H1 (cell line): ENCODE measurements around the gene EBLN2. TPM values are rescaled to one million over a fixed set of nuclear protein-coding genes. Genes with fewer than 3 reads are reported as not detected.

Experiments used
- CTCF ChIA-PET: fragments of 300-600 bp; sonication (Branson Sonifier 250); formaldehyde crosslinking; loops from one replicate; lab custom pipeline; 2021; ENCODE audit not compliant: partially characterized antibody; lab: Charles Lee
- POLR2A ChIA-PET: fragments of 300-600 bp; sonication (Branson Sonifier 250); formaldehyde crosslinking; loops from one replicate; lab custom pipeline; 2021; ENCODE audit warnings: inconsistent platforms; ENCODE audit not compliant: partially characterized antibody; lab: Charles Lee
- DNase-seq, 2 experiments: peaks; one replicate each; pipeline versions ENCODE4 v3.0.0 to v3.0.0-alpha.2; 2010 to 2022; ENCODE audit warnings: low spot score in 2 of 2, low read depth in 1 of 2, mixed read lengths in 1 of 2
- FAIRE-seq: peaks from 2 replicates; lab custom pipeline; 2011; peaks lifted over from hg19 to GRCh38; lab: Jason Lieb, UNC
- H2AFZ ChIP-seq: 2 replicates; pipeline ENCODE4 v1.8.1; 2012; ENCODE audit warnings: low read length, inconsistent platforms
- H2AK5ac ChIP-seq: 2 replicates; pipeline ENCODE4 v1.6.1; 2013; ENCODE audit warnings: low read depth, low read length
- H2BK120ac ChIP-seq: replicated peaks from 2 replicates; pipeline ENCODE3; 2013; ENCODE audit warnings: low read depth, low read length, inconsistent platforms
- H2BK12ac ChIP-seq: 2 replicates; pipeline ENCODE4 v1.6.1; 2013; ENCODE audit warnings: low read depth, low read length
- H2BK15ac ChIP-seq: 2 replicates; pipeline ENCODE4 v1.6.1; 2013; ENCODE audit warnings: low read length
- H2BK20ac ChIP-seq: 2 replicates; pipeline ENCODE4 v1.6.1; 2013; ENCODE audit warnings: low read length
- H2BK5ac ChIP-seq: 2 replicates; pipeline ENCODE4 v1.6.1; 2013; ENCODE audit warnings: low read depth, low read length
- H3K14ac ChIP-seq: 2 replicates; pipeline ENCODE4 v1.6.1; 2013; ENCODE audit warnings: inconsistent platforms; ENCODE audit not compliant: insufficient read length
- H3K18ac ChIP-seq: 2 replicates; pipeline ENCODE4 v1.6.1; 2013; ENCODE audit warnings: low read length; ENCODE audit errors: extremely low read depth
- H3K23ac ChIP-seq: 2 replicates; pipeline ENCODE4 v1.6.1; 2013; ENCODE audit warnings: inconsistent platforms; ENCODE audit not compliant: insufficient read length
- H3K23me2 ChIP-seq: 2 replicates; pipeline ENCODE4 v1.6.1; 2013; ENCODE audit warnings: low read depth, low read length
- H3K27ac ChIP-seq: 2 replicates; pipeline ENCODE4 v1.6.1; 2011; ENCODE audit warnings: low read depth, low read length, inconsistent platforms
- H3K27me3 ChIP-seq, 4 experiments: replicated peaks in 1 of 4; 1 replicate in 1 of 4; 2 replicates in 3 of 4; pipeline versions ENCODE4 v1.6.1 to v1.8.1; 2011 to 2013; ENCODE audit warnings: low read length in 3 of 4, mild to moderate bottlenecking in 3 of 4, inconsistent platforms in 2 of 4, mixed read lengths in 2 of 4, moderate library complexity in 1 of 4; ENCODE audit not compliant: control insufficient read depth in 3 of 4, insufficient read depth in 3 of 4; ENCODE audit errors: extremely low read depth in 1 of 4
- H3K36me3 ChIP-seq, 4 experiments: 2 replicates each; pipeline versions ENCODE4 v1.6.1 to v1.8.1; 2011 to 2013; ENCODE audit warnings: mild to moderate bottlenecking in 4 of 4, low read length in 3 of 4, moderate library complexity in 2 of 4, control low read depth in 1 of 4, inconsistent platforms in 1 of 4; ENCODE audit not compliant: insufficient read depth in 4 of 4, control insufficient read depth in 2 of 4
- H3K4ac ChIP-seq: replicated peaks from 2 replicates; pipeline ENCODE3; 2013; ENCODE audit warnings: low read length, low read depth, mixed read lengths, inconsistent platforms; ENCODE audit not compliant: insufficient read length
- H3K4me1 ChIP-seq, 4 experiments: replicated peaks in 1 of 4; 1 replicate in 1 of 4; 2 replicates in 3 of 4; pipeline versions ENCODE4 v1.6.1 to v1.8.1; 2011 to 2013; ENCODE audit warnings: low read length in 3 of 4, inconsistent platforms in 2 of 4, mixed read lengths in 1 of 4; ENCODE audit not compliant: insufficient read depth in 4 of 4, control insufficient read depth in 3 of 4
- H3K4me2 ChIP-seq, 2 experiments: 2 replicates each; pipeline versions ENCODE4 v1.6.1 to v1.8.1; 2011 to 2013; ENCODE audit warnings: low read depth in 2 of 2, low read length in 2 of 2, control low read depth in 1 of 2, inconsistent platforms in 1 of 2, mild to moderate bottlenecking in 1 of 2; ENCODE audit not compliant: insufficient read depth in 1 of 2
- H3K4me3 ChIP-seq, 4 experiments: fragments of 200-600, 300-600 bp in 1 of 4; sonication (generic), shearing (Covaris generic), sonication (Bioruptor Twin) in 1 of 4; 2 replicates each; pipeline versions ENCODE4 v1.5.1 to v1.8.1; 2011 to 2016; ENCODE audit warnings: low read length in 4 of 4, low read depth in 3 of 4, control low read depth in 2 of 4, inconsistent platforms in 2 of 4, mild to moderate bottlenecking in 2 of 4, mixed read lengths in 1 of 4, moderate library complexity in 1 of 4; ENCODE audit not compliant: insufficient read depth in 2 of 4; ENCODE audit errors: extremely low read depth in 1 of 4
- H3K56ac ChIP-seq: replicated peaks from 2 replicates; pipeline ENCODE3; 2013; ENCODE audit warnings: low read depth, mild to moderate bottlenecking, mixed read lengths, low read length, inconsistent platforms; ENCODE audit not compliant: insufficient read length
- H3K79me1 ChIP-seq: 2 replicates; pipeline ENCODE4 v1.6.1; 2013; ENCODE audit warnings: low read depth, low read length, control low read depth
- H3K79me2 ChIP-seq, 2 experiments: 2 replicates each; pipeline versions ENCODE4 v1.6.1 to v1.8.1; 2012 to 2013; ENCODE audit warnings: low read length in 2 of 2, mild to moderate bottlenecking in 2 of 2, inconsistent platforms in 1 of 2; ENCODE audit not compliant: insufficient read depth in 2 of 2, control insufficient read depth in 1 of 2
- H3K9ac ChIP-seq, 4 experiments: replicated peaks in 1 of 4; 1 replicate in 1 of 4; 2 replicates in 3 of 4; pipeline versions ENCODE4 v1.6.1 to v1.8.1; 2011 to 2013; ENCODE audit warnings: low read depth in 3 of 4, low read length in 3 of 4, control low read depth in 2 of 4, mild to moderate bottlenecking in 2 of 4, moderate library complexity in 2 of 4, inconsistent platforms in 1 of 4; ENCODE audit errors: extremely low read depth in 1 of 4
- H3K9me3 ChIP-seq, 2 experiments: 2 replicates each; pipeline versions ENCODE4 v1.6.1 to v1.8.1; 2012 to 2013; ENCODE audit warnings: mild to moderate bottlenecking in 2 of 2, moderate library complexity in 2 of 2, control low read depth in 1 of 2, inconsistent platforms in 1 of 2, low read depth in 1 of 2, low read length in 1 of 2, mixed read lengths in 1 of 2; ENCODE audit not compliant: insufficient read depth in 2 of 2
- H4K20me1 ChIP-seq, 2 experiments: replicated peaks in 1 of 2; 2 replicates each; pipeline versions ENCODE3 to v1.8.1; 2011 to 2013; ENCODE audit warnings: inconsistent platforms in 2 of 2, low read length in 2 of 2, mild to moderate bottlenecking in 1 of 2; ENCODE audit not compliant: insufficient read depth in 2 of 2, control insufficient read depth in 1 of 2
- H4K5ac ChIP-seq: 2 replicates; pipeline ENCODE4 v1.6.1; 2013; ENCODE audit warnings: low read length, low read depth, mixed read lengths, inconsistent platforms; ENCODE audit not compliant: insufficient read length
- H4K8ac ChIP-seq: 2 replicates; pipeline ENCODE4 v1.8.0; 2013; ENCODE audit warnings: mild to moderate bottlenecking, moderate library complexity, low read length, inconsistent platforms; ENCODE audit not compliant: insufficient read depth; ENCODE audit errors: extremely low read depth
- H4K91ac ChIP-seq: replicated peaks from 2 replicates; pipeline ENCODE3; 2013; ENCODE audit warnings: low read length, mixed read lengths, inconsistent platforms; ENCODE audit not compliant: insufficient read length
- CEBPB ChIP-seq: IDR thresholded peaks from 2 replicates; pipeline ENCODE4 v1.6.1; 2012; ENCODE audit warnings: low read depth, low read length
- CREB1 ChIP-seq: IDR thresholded peaks from 2 replicates; pipeline ENCODE4 v1.6.1; 2012; ENCODE audit warnings: inconsistent platforms
- JUND ChIP-seq: IDR thresholded peaks from 2 replicates; pipeline ENCODE4 v1.6.1; 2011; ENCODE audit warnings: mild to moderate bottlenecking, improper control_type of control experiment, low read length
- POU5F1 ChIP-seq: IDR thresholded peaks from 2 replicates; pipeline ENCODE4 v1.6.1; 2011; ENCODE audit warnings: low read depth, mild to moderate bottlenecking, low read length, moderate library complexity
- TBP ChIP-seq: IDR thresholded peaks from 2 replicates; pipeline ENCODE4 v1.6.1; 2011; ENCODE audit warnings: low read depth, low read length, improper control_type of control experiment
- WGBS, 2 experiments: shearing (Covaris generic) in 1 of 2; methylation state at CpG; one replicate each; pipeline versions ENCODE4 v1.1.6 to v1.1.7; 2013 to 2015; ENCODE audit warnings: low lambda C conversion rate in 2 of 2, mixed read lengths in 2 of 2, inconsistent platforms in 1 of 2, low coverage in 1 of 2, missing lambda C conversion rate in 1 of 2; ENCODE audit not compliant: insufficient replicate concordance in 2 of 2, insufficient coverage in 1 of 2, insufficient read length in 1 of 2; ENCODE audit errors: extremely low coverage in 1 of 2, missing lambda C conversion rate in 1 of 2; 5-methylcytosine and 5-hydroxymethylcytosine counted together
- polyA plus RNA-seq, 7 experiments: library from polyadenylated mRNA; depleted of rRNA in 3 of 7; stranded (reverse) in 5 of 7; unstranded in 2 of 7; fragments of >200 nt in 5 of 7; fragments of 200-250 nt in 2 of 7; gene quantifications; 1 replicate in 5 of 7; 2 replicates in 1 of 7; 4 replicates in 1 of 7; pipeline versions ENCODE4 v1.2.1 to v1.2.3, GENCODE V29; 2011 to 2013; ENCODE audit warnings: missing spikeins in 2 of 7, mixed read lengths in 2 of 7
- total RNA-seq: library from RNA; stranded (reverse); fragmentation: NEBNext Ultra II Directional; extraction: Animal tissue kit (Norgen Biotek cat#: 25700); gene quantifications from 2 replicates; pipeline ENCODE4 v1.2.1, GENCODE V29; 2021
- TF ChIP-seq, protein P1 (sequence below): IDR thresholded peaks from 2 replicates; pipeline ENCODE4 v1.6.1; 2012; ENCODE audit warnings: inconsistent platforms

EBLN2 gene
- total and polyA plus RNA-seq, 2 of the 8 experiments (the other 6 are each of a cell fraction or from before 2014, with no cell fraction given): 1.9 to 3.8 TPM

DNA sequence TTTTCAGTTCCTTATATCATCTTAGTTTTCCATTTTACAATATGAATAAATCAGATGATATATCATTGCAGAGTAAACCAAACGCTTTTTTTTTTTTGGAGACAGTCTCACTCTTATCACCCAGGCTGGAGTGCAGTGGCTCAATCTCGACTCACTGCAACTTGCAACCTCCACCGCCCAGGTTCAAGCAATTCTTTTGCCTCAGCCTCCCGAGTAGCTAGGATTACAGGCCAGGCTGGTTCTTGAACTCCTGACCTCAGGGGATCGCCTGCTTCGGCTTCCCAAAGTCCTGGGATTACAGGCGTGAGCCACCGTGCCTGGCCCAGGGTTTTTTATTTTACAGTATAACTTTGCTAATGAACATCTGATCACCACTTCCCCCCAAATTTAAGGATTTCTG, 5.9 kb upstream of the EBLN2 start:
- H3K4me3 ChIP-seq: no peak overlapping the region

More for the DNA sequence above, 5.9 kb upstream of the EBLN2 start:
- Histone ChIP-seq H3K9ac (no peak overlapping the region), H4K20me1 (peaks cover 2 to 5% of the 10 kb centered on the region in 2 experiments), H3K9me3 (no peaks in the 10 kb centered on the region), H3K36me3 (peaks cover 0 to 5% (median 0%) of the 10 kb centered on the region in 4 experiments; a peak in 1 of 8 replicates), H2BK5ac (no peak overlapping the region), H3K4ac (no peak overlapping the region), H2BK20ac (no peak overlapping the region), H2AK5ac (no peak overlapping the region), H2BK120ac (no peak overlapping the region), H4K8ac (no peak overlapping the region), H3K4me2 (no peak overlapping the region), H3K23me2 (no peaks in the 10 kb centered on the region), H3K18ac (no peak overlapping the region), H3K4me1 (no peaks in the 10 kb centered on the region), H2BK15ac (no peak overlapping the region), H3K14ac (no peak overlapping the region), H3K23ac (no peak overlapping the region), H2BK12ac (no peak overlapping the region), H3K27me3 (no peaks in the 10 kb centered on the region), H3K56ac (no peak overlapping the region), H3K27ac (no peak overlapping the region), H3K79me1 (no peaks in the 10 kb centered on the region), H4K5ac (no peak overlapping the region), H2AFZ (no peak overlapping the region), H3K79me2 (peaks cover 0 to 27% of the 10 kb centered on the region in 2 experiments; a peak in 3 of 4 replicates), H4K91ac (no peak overlapping the region)
- POLR2A ChIA-PET: interaction anchor here (1.4 to 1.5 kb wide), 2 partner anchors 11 to 168 kb away, joined by 3 to 6 read pairs; partner anchors contain the start of gene GXYLT2
- WGBS, 2 experiments: 82% methylated on average over 8 of the region's 8 CpGs; no CpG with 5 or more reads in 1 of the 2 experiments
- FAIRE-seq (no peak), DNase-seq (no peak)
- TF ChIP-seq POU5F1: no peak
- no peak for TF ChIP-seq TBP
- TF ChIP-seq JUND: no peak
- TF ChIP-seq CEBPB: no peak
- TF ChIP-seq, protein P1, sequence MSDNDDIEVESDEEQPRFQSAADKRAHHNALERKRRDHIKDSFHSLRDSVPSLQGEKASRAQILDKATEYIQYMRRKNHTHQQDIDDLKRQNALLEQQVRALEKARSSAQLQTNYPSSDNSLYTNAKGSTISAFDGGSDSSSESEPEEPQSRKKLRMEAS: no peak
- TF ChIP-seq CREB1: no peak
- CTCF ChIA-PET: interaction anchor here (0.6 to 6.2 kb wide), 15 partner anchors 11 to 160 kb away, joined by 3 to 41 read pairs (median 4); no protein-coding TSS in a partner anchor
